Heart left ventricle (tissue), 16 donors: Measurements from ENCODE around the gene OR2F1. TPM values are rescaled to one million over a fixed set of nuclear protein-coding genes. Genes with fewer than 3 reads are reported as not detected.

ENCODE experiments used
- ATAC-seq, 4 donors: fragments of 200-7000 bp; cut with Tn5 transposase; one replicate each; pipeline ENCODE4 v1.9.1; 2020 to 2022; ENCODE audit warnings: moderate library complexity in 4 of 4, mild to moderate bottlenecking in 3 of 4, moderate number of reproducible peaks in 1 of 4
- DNase-seq, 5 donors: peaks; one replicate each; pipeline ENCODE4 v3.0.0-alpha.2; 2020
- H3K27ac ChIP-seq, 12 donors: fragments of 200-600 bp; sonication (generic) in 4 of 12; one replicate each; pipeline versions ENCODE4 v1.5.0 to v1.8.0; 2016 to 2022; ENCODE audit warnings: mild to moderate bottlenecking in 2 of 12
- H3K27me3 ChIP-seq, 9 donors: fragments of 200-600 bp; sonication (generic) in 2 of 9; one replicate each; pipeline versions ENCODE4 v1.5.1 to v1.8.0; 2016 to 2022; ENCODE audit warnings: mild to moderate bottlenecking in 3 of 9
- H3K36me3 ChIP-seq, 9 donors: fragments of 200-600 bp; sonication (generic) in 2 of 9; one replicate each; pipeline versions ENCODE4 v1.5.0 to v1.8.0; 2018 to 2022; ENCODE audit warnings: mild to moderate bottlenecking in 2 of 9
- H3K4me1 ChIP-seq, 12 donors: fragments of 200-600 bp; sonication (generic) in 4 of 12; one replicate each; pipeline versions ENCODE4 v1.5.0 to v1.8.0; 2016 to 2022; ENCODE audit warnings: mild to moderate bottlenecking in 3 of 12
- H3K4me3 ChIP-seq, 12 donors: fragments of 200-600 bp; sonication (generic) in 4 of 12; one replicate each; pipeline versions ENCODE4 v1.5.0 to v1.8.0; 2017 to 2022; ENCODE audit warnings: mild to moderate bottlenecking in 9 of 12, moderate library complexity in 4 of 12
- H3K9me3 ChIP-seq, 12 donors: fragments of 200-600 bp; sonication (generic) in 4 of 12; one replicate each; pipeline versions ENCODE4 v1.5.0 to v1.8.0; 2016 to 2022; ENCODE audit warnings: mild to moderate bottlenecking in 1 of 12
- CTCF ChIP-seq, 12 donors: fragments of 200-600 bp; sonication (generic) in 4 of 12; IDR thresholded peaks; one replicate each; pipeline versions ENCODE4 v1.5.0 to v1.8.0; 2018 to 2022; ENCODE audit warnings: antibody characterized with exemption in 12 of 12, mild to moderate bottlenecking in 5 of 12
- POLR2A ChIP-seq, 2 donors: fragments of 450-650 bp; IDR thresholded peaks; one replicate each; pipeline ENCODE4 v1.6.1; 2017; ENCODE audit warnings: antibody characterized with exemption in 2 of 2, mild to moderate bottlenecking in 2 of 2, moderate library complexity in 2 of 2
- WGBS, 4 donors: extraction: QIAGEN DNeasy Blood & Tissue Kit in 2 of 4; methylation state at CpG; one replicate each; pipeline versions ENCODE4 v1.1.5 to v1.1.7; 2013 to 2018; 5-methylcytosine and 5-hydroxymethylcytosine counted together
- intact Hi-C, 10 donors: fragments of 100-400 bp; cut with DNase I; formaldehyde crosslinking; loops; one replicate each; pipeline versions ENCODE4 v1.11.1 to v1.14.2; 2022
- long read RNA-seq, 3 donors: library from polyadenylated mRNA; unstranded; transcript quantifications; one replicate each; pipeline ENCODE4 v2.0.0, GENCODE V29; 2020 to 2021
- polyA plus RNA-seq, 2 donors: library from polyadenylated mRNA; stranded (reverse); fragments of 200-250 nt; gene quantifications; one replicate each; pipeline ENCODE4 v1.2.3, GENCODE V29; 2013
- total RNA-seq, 9 donors: library from RNA; depleted of rRNA in 2 of 9; stranded (reverse); fragments of >200 nt in 2 of 9; fragmentation: NEBNext Ultra II Directional in 3 of 9; extraction: Animal tissue kit (Norgen Biotek cat#: 25700) in 3 of 9; gene quantifications; one replicate each; pipeline versions ENCODE4 v1.1.0 to v1.2.4, GENCODE V29; 2016 to 2023
- donor health status: ischemic (EF 13 %, LVEDD 7.1; RV severe dilation, severe dysfunction).
- donor health status: healthy with polysubstance abuse.
- donor health status: DM: no; HTN: yes; CAD: no.
- donor health status: DM: no; HTN: no; CAD: no.
- donor health status: ischemic (EF 25% LVEDD 6.9; RV normal size, moderate dysfunction).
- donor health status: ischemic (EF 25% LVEDD 5.7; RV mildly dilated, moderate dysfunction).
- donor health status: healthy.
- donor health status: DM: yes; HTN: yes; CAD: no.
- donor health status: ischemic (EF 35%, LVEDD 5.7; RV mildly dilated, moderate dysfunction).
- donor health status: nonischemic (EF 11% LVEDD 7.7; RV severe dilation, severe dysfunction).
- donor health status: DM: yes; HTN: yes; CAD: no.
- donor health status: PGD.
- donor health status: ischemic (EF 29% LVEDD 5.4; RV normal size, mild dysfunction).
- donor health status: nonischemic (EF 23%, LVEDD 6.1; RV moderate dilation, normal function).

The OR2F1 gene
- total RNA-seq (not detected), polyA plus RNA-seq (not detected)
- long read RNA-seq, donor 1: 0 reads
- long read RNA-seq, donor 2: 0 reads
- long read RNA-seq, donor 3: 0 reads

DNA sequence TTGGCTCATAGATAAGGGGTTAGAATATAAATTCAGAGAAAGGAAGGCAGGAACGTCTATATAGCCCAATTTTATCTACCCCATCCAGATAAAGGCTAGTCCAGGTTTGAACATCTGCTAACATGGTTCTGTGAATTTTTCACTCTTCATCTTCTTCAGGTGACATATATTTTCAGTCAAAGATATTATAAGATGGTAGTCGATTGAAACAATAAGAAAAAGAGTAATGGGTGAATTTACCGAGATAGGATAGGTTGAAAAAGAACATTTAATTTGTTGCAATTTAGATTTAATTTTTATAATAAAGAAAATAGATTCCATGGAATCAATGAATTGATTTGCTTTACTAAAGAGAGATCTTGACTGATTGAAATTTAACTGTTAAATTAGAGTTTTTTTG, at the start of gene OR2F1:
TSS of gene OR2F1 (plus strand) at position 301 of the 400 bp plus-strand sequence. CDS start 5,127 bp downstream, outside the sequence.
- Histone ChIP-seq H3K27me3 (no peaks in the 10 kb centered on the region), H3K36me3 (no peaks in the 10 kb centered on the region), H3K9me3 (no peaks in the 10 kb centered on the region), H3K4me3 (no peak within 1 kb of the TSS), H3K4me1 (no peaks in the 10 kb centered on the region), H3K27ac (no peak within 1 kb of the TSS)
- TF ChIP-seq POLR2A (IDR thresholded peaks at IDR 0.05) (no peak), CTCF (IDR thresholded peaks at IDR 0.05) (no peak)
- ATAC-seq (no peak), DNase-seq (no peak)
- intact Hi-C loops: no loop called here
- 68 to 79% (median 75%) methylated on average over 3 of the region's 3 CpGs for WGBS, 4 donors

DNA sequence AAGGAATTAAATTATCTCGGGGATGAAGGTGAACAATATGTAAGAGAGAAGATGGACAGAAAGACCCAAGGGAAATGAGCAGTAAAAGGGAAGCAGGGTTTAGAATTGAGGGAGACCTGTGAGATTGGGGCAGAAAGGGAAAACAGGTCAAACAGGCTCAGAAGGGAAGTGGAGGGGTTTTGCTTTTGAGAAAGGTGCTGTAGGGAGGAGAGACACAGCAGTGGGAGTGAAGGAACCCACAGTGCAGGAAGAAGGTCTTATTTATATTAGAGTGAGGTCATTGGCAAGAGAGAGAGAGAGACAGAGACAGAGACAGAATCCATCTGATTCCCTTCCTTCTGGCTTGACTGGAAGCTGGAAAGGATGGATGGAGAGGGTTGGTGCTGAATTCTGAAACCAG, 49.1 kb upstream of the OR2F1 start:
- TF ChIP-seq CTCF (IDR thresholded peaks at IDR 0.05): no peak
- TF ChIP-seq POLR2A (IDR thresholded peaks at IDR 0.05): no peak
- intact Hi-C loops: loop anchor here in 3 of 10 donors (10.0 kb wide), 2 partner anchors 119 to 521 kb away; partner anchors contain the start of gene ZYX (in 1 of the 3)
- Histone ChIP-seq H3K4me1 (peaks cover 0 to 31% (median 11%) of the 10 kb centered on the region in 12 donors), H3K27me3 (no peaks in the 10 kb centered on the region), H3K27ac (peak overlapping the region in 6 of 12 donors; percentile 3 to 52 (median 34)), H3K9me3 (no peaks in the 10 kb centered on the region), H3K36me3 (no peaks in the 10 kb centered on the region), H3K4me3 (no peak overlapping the region)
- DNase-seq: no peak
- WGBS, 4 donors: 34 to 44% (median 39%) methylated on average over 1 of the region's 1 CpG
- ATAC-seq: no peak

- ATAC-seq (no peak), DNase-seq (no peak)
- no peak overlapping the region for H3K27ac ChIP-seq
- H3K27me3 ChIP-seq: no peaks in the 10 kb centered on the region
- no peaks in the 10 kb centered on the region for H3K36me3 ChIP-seq
- intact Hi-C loops: loop anchor here in 3 of 10 donors (10.0 kb wide), 2 partner anchors 119 to 521 kb away; partner anchors contain the start of gene ZYX (in 1 of the 3)
- no peak overlapping the region for H3K4me3 ChIP-seq
- no peak for TF ChIP-seq POLR2A (IDR thresholded peaks at IDR 0.05)
- no peak for TF ChIP-seq CTCF (IDR thresholded peaks at IDR 0.05)
- no peaks in the 10 kb centered on the region for H3K9me3 ChIP-seq
- H3K4me1 ChIP-seq: peaks cover 0 to 24% (median 5%) of the 10 kb centered on the region in 12 donors
- WGBS, 4 donors: 78 to 84% (median 81%) methylated on average over 9 of the region's 9 CpGs
These were observed 48.5 kb upstream of the OR2F1 start for GRCh38 chr7:143906151-143906550.

DNA sequence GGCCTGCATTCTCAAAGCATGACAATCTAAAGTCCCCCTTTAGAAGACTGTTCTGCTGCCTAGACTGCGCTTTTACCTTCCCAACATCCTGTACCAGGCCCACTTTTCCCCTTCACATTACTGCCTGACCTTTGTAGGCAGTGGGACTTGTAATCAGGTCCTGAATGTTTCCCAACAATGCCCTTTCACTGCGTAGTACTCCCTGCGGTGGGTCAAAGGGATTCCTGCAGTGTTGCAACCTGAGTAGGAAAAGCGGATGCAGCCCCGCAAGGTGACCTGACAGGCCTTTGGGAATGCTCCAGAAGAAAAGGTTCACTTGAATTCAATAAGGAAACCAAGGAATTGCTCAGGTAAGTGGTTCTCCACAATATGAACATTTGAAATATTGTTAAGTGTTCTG, 47.7 kb upstream of the OR2F1 start:
- Histone ChIP-seq H3K27me3 (no peaks in the 10 kb centered on the region), H3K4me1 (peaks cover 0 to 24% (median 4%) of the 10 kb centered on the region in 12 donors), H3K4me3 (no peak overlapping the region), H3K9me3 (no peaks in the 10 kb centered on the region), H3K27ac (no peak overlapping the region), H3K36me3 (no peaks in the 10 kb centered on the region)
- TF ChIP-seq CTCF (IDR thresholded peaks at IDR 0.05) (no peak), POLR2A (IDR thresholded peaks at IDR 0.05) (no peak)
- intact Hi-C loops: loop anchor here in 3 of 10 donors (10.0 kb wide), 2 partner anchors 118 to 522 kb away; partner anchors contain the start of gene ZYX (in 1 of the 3)
- 88 to 97% (median 93%) methylated on average over 5 of the region's 5 CpGs for WGBS, 4 donors
- ATAC-seq (no peak), DNase-seq (no peak)
